Measurements from ENCODE around the gene TK1.

GRCh38 chr17:78124836-78125137 is 62.1 kb downstream of the TK1 start:
- TF ChIP-seq ZNF121 (CRISPR knock-in tag; IDR thresholded peaks at IDR 0.05): no peak
- no peak for TF ChIP-seq CTCF (IDR thresholded peaks at IDR 0.05)
- no peak for TF ChIP-seq ESRRA (CRISPR knock-in tag; IDR thresholded peaks at IDR 0.05; ENCODE audit: borderline replicate concordance)
- TF ChIP-seq CBFB (CRISPR knock-in tag; IDR thresholded peaks at IDR 0.05; ENCODE audit: low read depth): no peak
- no peak for TF ChIP-seq EMX1 (CRISPR knock-in tag; IDR thresholded peaks at IDR 0.05)
- TF ChIP-seq ZBTB43 (CRISPR knock-in tag; IDR thresholded peaks at IDR 0.05): no peak
- TF ChIP-seq USF2 (CRISPR knock-in tag; IDR thresholded peaks at IDR 0.05): no peak
- no peak for TF ChIP-seq KAT7 (CRISPR knock-in tag; IDR thresholded peaks at IDR 0.05; ENCODE audit: borderline replicate concordance)
- TF ChIP-seq MAX (CRISPR knock-in tag; IDR thresholded peaks at IDR 0.05): no peak
- no peak for TF ChIP-seq PRDM15 (CRISPR knock-in tag; IDR thresholded peaks at IDR 0.05)

Measured in WTC11 (cell line).